Measurements from ENCODE around the gene CTTN.

The CTTN gene

GRCh38 chr11:70400643-70401042 lies 2.3 kb downstream of the CTTN start:
- TF ChIP-seq, protein P1, sequence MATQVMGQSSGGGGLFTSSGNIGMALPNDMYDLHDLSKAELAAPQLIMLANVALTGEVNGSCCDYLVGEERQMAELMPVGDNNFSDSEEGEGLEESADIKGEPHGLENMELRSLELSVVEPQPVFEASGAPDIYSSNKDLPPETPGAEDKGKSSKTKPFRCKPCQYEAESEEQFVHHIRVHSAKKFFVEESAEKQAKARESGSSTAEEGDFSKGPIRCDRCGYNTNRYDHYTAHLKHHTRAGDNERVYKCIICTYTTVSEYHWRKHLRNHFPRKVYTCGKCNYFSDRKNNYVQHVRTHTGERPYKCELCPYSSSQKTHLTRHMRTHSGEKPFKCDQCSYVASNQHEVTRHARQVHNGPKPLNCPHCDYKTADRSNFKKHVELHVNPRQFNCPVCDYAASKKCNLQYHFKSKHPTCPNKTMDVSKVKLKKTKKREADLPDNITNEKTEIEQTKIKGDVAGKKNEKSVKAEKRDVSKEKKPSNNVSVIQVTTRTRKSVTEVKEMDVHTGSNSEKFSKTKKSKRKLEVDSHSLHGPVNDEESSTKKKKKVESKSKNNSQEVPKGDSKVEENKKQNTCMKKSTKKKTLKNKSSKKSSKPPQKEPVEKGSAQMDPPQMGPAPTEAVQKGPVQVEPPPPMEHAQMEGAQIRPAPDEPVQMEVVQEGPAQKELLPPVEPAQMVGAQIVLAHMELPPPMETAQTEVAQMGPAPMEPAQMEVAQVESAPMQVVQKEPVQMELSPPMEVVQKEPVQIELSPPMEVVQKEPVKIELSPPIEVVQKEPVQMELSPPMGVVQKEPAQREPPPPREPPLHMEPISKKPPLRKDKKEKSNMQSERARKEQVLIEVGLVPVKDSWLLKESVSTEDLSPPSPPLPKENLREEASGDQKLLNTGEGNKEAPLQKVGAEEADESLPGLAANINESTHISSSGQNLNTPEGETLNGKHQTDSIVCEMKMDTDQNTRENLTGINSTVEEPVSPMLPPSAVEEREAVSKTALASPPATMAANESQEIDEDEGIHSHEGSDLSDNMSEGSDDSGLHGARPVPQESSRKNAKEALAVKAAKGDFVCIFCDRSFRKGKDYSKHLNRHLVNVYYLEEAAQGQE (IDR thresholded peaks at IDR 0.05; ENCODE audit: insufficient read depth in 1 of 2, low read depth in 2 of 2, low read length in 2 of 2), result no peak
- TF ChIP-seq POLR2AphosphoS5 (IDR thresholded peaks at IDR 0.05; ENCODE audit: low read depth, low read length) (no peak), TAF1 (IDR thresholded peaks at IDR 0.05; ENCODE audit: borderline replicate concordance, insufficient read depth, low read length) (no peak), FOXP2 (optimal IDR thresholded peaks at IDR 0.05; ENCODE audit: borderline replicate concordance, extremely low read depth, extremely low read length, insufficient read depth) (no peak), SIN3A (IDR thresholded peaks at IDR 0.05; ENCODE audit: borderline replicate concordance, insufficient read depth, low read length) (no peak)

DNA sequence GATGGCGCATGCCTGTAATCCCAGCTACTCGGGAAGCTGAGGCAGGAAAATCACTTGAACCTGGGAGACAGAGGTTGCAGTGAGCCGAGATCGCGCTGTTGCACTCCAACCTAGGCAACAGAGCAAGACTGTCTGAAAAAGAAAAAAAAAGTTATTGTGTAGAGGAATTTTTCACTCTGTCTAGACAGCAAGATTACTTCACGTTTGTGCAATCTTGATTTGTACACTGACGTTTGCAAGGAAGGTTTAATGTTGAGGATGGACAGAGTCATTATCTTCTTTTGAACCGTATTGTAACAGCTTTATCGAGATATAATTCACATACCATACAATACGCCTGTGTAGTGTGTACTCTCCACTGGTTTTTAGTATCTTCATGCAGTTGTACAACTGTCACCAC lies 3.7 kb downstream of the CTTN start:
- TF ChIP-seq TAF1 (IDR thresholded peaks at IDR 0.05; ENCODE audit: borderline replicate concordance, insufficient read depth, low read length) (no peak), SIN3A (IDR thresholded peaks at IDR 0.05; ENCODE audit: borderline replicate concordance, insufficient read depth, low read length) (no peak), FOXP2 (optimal IDR thresholded peaks at IDR 0.05; ENCODE audit: borderline replicate concordance, extremely low read depth, extremely low read length, insufficient read depth) (no peak), POLR2AphosphoS5 (IDR thresholded peaks at IDR 0.05; ENCODE audit: low read depth, low read length) (no peak)
- TF ChIP-seq, protein P1 (IDR thresholded peaks at IDR 0.05; ENCODE audit: insufficient read depth in 1 of 2, low read depth in 2 of 2, low read length in 2 of 2), result no peak

DNA sequence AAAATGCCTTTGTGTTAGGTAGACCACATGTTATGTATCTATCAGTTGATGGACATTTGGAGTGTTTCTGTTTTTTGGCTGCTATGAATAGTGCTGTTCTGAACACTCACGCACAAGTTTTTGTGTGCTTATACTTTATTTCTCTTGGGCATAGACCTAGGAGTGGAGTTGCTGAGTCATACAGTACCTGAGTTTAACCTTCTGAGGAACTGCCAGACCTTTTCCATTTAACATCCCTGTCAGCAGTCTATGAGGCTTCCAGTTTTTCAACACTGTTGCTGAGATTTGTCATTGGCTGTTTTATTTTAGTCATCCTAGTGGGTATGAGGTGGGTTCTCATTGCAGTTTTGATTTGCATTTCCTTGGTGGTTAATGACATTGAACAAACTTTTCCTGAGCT lies 4.4 kb downstream of the CTTN start:
- no peak for TF ChIP-seq FOXP2 (optimal IDR thresholded peaks at IDR 0.05; ENCODE audit: borderline replicate concordance, extremely low read depth, extremely low read length, insufficient read depth)
- TF ChIP-seq, protein P1 (IDR thresholded peaks at IDR 0.05; ENCODE audit: insufficient read depth in 1 of 2, low read depth in 2 of 2, low read length in 2 of 2), result no peak
- no peak for TF ChIP-seq POLR2AphosphoS5 (IDR thresholded peaks at IDR 0.05; ENCODE audit: low read depth, low read length)
- no peak for TF ChIP-seq SIN3A (IDR thresholded peaks at IDR 0.05; ENCODE audit: borderline replicate concordance, insufficient read depth, low read length)
- no peak for TF ChIP-seq TAF1 (IDR thresholded peaks at IDR 0.05; ENCODE audit: borderline replicate concordance, insufficient read depth, low read length)

DNA sequence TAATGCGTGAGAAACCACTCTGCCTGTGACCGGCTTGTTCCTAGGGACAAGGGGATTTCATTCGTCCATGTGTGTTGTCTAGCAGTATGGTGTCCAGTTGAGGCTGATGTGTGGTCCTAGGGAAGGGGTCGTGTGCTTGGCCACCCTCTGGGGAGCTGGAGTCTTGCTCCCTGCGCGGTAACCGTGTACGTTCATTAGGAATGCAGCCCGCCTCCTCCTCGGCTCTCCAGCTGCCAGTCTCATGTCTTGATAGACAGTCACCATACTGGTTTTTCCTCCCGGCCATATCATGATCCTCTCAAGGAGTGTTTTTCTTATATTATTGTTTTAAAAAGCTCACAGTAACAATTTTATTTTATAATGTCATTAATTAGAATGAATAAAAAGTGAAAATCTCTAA lies 5.9 kb downstream of the CTTN start:
- TF ChIP-seq POLR2AphosphoS5 (IDR thresholded peaks at IDR 0.05; ENCODE audit: low read depth, low read length), result no peak
- no peak for TF ChIP-seq TAF1 (IDR thresholded peaks at IDR 0.05; ENCODE audit: borderline replicate concordance, insufficient read depth, low read length)
- TF ChIP-seq, protein P1 (IDR thresholded peaks at IDR 0.05; ENCODE audit: insufficient read depth in 1 of 2, low read depth in 2 of 2, low read length in 2 of 2), result no peak
- no peak for TF ChIP-seq FOXP2 (optimal IDR thresholded peaks at IDR 0.05; ENCODE audit: borderline replicate concordance, extremely low read depth, extremely low read length, insufficient read depth)
- TF ChIP-seq SIN3A (IDR thresholded peaks at IDR 0.05; ENCODE audit: borderline replicate concordance, insufficient read depth, low read length), result no peak
